CD4-positive, alpha-beta T cell treated with Interleukin-17A for 1 hour (primary cell): ENCODE results near the gene ALG9.
"Not testable (repeated sequence)": the region's sequence is repeated elsewhere in the genome, so short reads cannot be mapped to it uniquely, and the experiment has no call there.

Source experiments
- DNase-seq: peaks from one replicate; pipeline ENCODE4 v3.0.0-alpha.2; 2020

Gene ALG9

DNA sequence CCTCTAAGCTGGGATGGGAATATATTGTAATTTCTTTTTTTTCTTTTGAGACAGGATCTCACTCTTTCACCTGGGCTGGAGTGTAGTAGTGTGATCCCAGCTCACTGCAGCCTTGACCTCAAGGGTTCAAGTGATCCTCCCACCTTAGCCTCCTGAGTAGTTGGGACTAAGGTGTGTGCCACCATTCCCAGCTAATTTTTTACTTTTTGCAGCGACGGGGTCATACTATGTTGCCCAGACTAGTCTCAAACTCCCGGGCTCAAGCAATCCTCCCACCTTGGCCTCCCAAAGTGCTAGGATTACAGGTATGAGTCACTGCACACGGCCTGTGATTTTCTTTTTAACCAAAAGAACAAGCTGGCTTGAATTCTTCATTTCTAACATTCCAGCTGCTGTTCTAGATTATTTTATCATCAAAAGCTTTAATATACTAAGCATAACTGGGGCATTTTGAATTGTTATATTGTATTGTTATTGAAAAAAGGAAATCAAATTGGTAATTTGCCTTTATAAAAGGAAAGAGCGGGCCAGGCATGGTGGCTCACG is 78.4 kb downstream of the ALG9 start:
- DNase-seq, result no peak

DNA sequence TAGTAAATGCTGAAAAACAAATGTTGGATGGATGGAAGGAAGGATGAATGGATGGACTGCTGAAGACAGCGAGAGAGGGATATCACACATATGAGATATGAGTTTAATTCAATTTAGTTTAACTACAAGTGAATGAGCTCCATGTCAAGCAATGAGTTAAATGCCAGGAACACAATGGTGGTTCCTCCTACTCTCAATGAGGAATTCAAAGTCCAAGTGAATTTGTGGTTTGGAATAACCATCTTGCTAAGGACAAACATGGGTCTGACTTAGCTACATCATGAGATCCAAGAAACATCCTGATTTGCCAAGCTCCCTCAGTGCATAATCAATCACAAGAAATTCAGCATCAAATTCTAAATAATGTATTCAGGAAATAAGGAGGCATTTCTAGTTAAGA is 79.1 kb downstream of the ALG9 start:
- no peak for DNase-seq

- DNase-seq, result no peak
These were observed 82.9 kb downstream of the ALG9 start for GRCh38 chr11:111788464-111788863.

DNA sequence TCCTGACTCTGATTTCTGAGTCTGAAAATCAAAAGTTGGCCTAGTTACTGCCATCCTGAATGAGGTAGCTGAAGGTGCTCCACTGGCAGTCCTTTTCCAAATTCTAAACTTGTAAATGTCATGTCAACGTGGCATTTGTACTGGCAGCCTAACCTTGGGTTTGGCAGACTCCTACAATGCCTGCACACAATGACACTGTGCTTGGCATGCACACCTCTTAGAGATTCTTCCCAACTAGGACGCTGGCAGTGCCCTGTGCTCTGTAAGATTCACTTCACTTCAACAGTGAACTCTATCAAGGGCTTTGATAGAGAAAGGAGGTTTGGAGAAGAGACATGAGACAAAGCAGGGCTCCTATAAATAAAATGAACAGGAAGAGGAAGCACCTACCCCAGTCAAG is 83.3 kb downstream of the ALG9 start:
- DNase-seq, result no peak

DNA sequence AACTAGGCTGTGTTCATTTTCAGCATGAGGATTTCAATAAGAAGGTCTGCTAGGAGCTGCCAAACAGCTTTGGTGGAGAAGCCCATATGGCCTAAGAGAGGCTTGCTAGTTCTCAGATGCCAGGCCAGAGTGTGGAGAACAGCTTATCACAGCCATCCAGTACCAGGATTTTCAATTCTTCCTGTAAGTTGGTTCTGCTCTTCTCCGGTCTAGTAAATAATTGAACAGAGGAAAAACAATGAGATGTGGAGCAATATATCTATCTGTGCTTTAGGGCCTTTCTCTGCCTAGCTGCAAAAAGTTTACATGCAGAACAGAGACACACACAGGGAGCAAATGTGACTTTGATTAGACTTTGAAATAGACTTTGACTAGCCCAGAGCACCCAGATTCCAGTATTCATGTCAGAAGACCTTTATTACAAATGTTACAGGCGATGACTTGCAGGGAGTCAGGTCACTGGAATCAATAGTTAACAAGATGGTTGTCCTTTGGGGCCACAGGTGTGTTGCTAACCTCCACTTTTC is 85.4 kb downstream of the ALG9 start:
- DNase-seq, result no peak

- DNase-seq, result no peak
These were observed 86.3 kb downstream of the ALG9 start for GRCh38 chr11:111785076-111785475.

DNA sequence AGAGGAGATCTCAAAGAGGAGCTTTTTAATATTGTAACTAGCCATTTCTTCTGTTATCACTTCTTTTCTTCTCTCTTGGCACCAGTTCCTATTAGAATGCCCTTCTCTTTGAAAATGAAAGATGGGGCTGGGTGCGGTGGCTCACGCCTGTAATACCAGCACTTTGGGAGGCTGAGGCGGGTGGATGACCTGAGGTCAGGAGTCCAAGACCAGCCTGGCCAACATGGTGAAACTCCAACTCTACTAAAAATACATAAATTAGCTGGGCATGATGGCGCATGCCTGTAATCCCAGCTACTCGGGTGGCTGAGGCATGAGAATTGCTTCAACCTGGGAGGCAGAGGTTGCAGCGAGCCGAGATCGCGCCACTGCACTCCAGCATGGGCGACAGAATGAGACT is 87.1 kb downstream of the ALG9 start:
- not testable (repeated sequence) for DNase-seq

- no peak for DNase-seq
These were observed 89.2 kb downstream of the ALG9 start for GRCh38 chr11:111782109-111782741.

DNA sequence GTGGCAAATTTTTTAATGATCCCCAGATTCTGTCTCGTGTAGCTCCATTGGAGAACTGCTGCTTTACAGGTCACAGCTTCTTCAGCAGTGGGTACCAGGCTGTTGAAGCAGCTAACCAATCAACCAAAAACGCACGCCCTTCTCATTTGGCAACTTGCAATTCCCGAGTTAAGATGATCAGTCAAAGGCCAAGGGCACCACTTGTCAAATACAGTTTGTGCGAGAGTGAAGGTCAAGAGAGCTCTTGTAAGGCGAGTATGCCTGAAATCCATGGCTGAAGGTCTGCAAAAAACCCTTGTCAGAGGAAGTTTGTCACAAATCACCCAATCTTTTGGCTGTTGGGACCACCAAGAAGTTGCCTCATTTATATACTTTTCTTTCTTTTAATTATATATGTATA is 92.3 kb downstream of the ALG9 start:
- DNase-seq, result no peak

DNA sequence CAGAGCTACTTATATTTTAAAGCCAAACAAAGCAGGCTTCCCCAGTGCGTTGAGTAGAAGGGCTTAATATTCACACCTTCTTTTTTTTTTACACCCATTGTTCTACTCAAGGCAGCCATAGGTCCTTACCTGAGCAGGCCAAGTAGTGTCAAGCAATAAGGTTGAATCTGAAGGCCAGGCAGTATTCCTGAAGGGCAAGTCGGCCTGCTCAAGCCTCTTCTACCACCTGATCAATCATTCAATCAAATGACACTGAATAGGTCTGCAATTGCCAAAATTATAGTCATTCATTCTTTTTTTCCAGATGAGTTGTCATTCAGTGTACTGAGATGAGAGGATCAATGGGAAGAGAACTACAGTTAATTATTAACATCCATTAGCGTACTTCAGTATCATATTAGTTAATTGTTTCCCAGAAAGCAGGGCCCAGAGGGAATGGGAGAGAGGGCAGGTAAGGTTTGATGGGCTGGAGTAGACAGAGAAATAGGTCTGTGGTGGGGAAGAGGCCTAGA is 93.3 kb downstream of the ALG9 start:
- no peak for DNase-seq

GRCh38 chr11:111777094-111778046 is 94.0 kb downstream of the ALG9 start:
- DNase-seq, result peak; percentile 73

- DNase-seq, result no peak
These were observed 94.8 kb downstream of the ALG9 start for GRCh38 chr11:111776398-111777093.

GRCh38 chr11:111774955-111775710 is 96.2 kb downstream of the ALG9 start:
- no peak for DNase-seq

DNA sequence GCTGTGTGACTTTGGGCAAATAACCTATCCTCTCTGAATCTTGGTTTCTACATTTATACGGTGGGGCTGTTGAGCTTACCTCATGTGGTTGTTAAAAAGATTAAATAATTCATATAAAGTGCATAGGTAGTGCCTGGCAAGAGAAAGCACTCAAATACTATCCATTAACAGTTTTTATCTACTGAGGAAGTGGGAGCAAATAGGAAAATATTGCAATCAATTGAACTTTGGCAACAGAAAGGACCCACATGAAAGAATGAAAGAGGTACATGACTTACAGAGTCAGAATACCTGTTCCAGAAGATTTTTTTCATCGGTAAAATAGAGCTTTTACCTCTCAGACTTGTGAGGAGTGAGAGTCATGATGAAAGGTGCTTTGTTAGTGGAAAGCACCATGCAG is 98.8 kb downstream of the ALG9 start:
- no peak for DNase-seq

- DNase-seq, result not testable (repeated sequence)
These were observed 100.2 kb downstream of the ALG9 start for GRCh38 chr11:111771205-111771604.

- no peak for DNase-seq
These were observed 100.7 kb downstream of the ALG9 start for GRCh38 chr11:111770581-111771134.

GRCh38 chr11:111766834-111767142 is 104.6 kb downstream of the ALG9 start:
- no peak for DNase-seq

GRCh38 chr11:111765984-111766833 is 105.2 kb downstream of the ALG9 start, which contains the start of gene PPP2R1B:
PPP2R1B (minus strand) TSS chr11:111766389; CDS start chr11:111766361, 28 bp downstream.
- DNase-seq, result peak; percentile 73

GRCh38 chr11:111765320-111765983 is 105.9 kb downstream of the ALG9 start:
- DNase-seq, result peak; percentile 13

- no peak for DNase-seq
These were observed 106.8 kb downstream of the ALG9 start for GRCh38 chr11:111764621-111765020.
